Breast epithelium (tissue), 4 donors: Measurements from ENCODE around the gene REPS2. TPM values are rescaled to one million over a fixed set of nuclear protein-coding genes. Genes with fewer than 3 reads are reported as not detected.

Experiments
- DNase-seq, 2 donors: peaks; one replicate each; pipeline ENCODE4 v3.0.0-alpha.2; 2019; ENCODE audit warnings: low spot score in 2 of 2
- H3K27ac ChIP-seq, 2 donors: fragments of 200-600 bp; sonication (generic) in 1 of 2; one replicate each; pipeline ENCODE4 v1.5.1; 2016 to 2019; ENCODE audit warnings: mild to moderate bottlenecking in 1 of 2
- H3K27me3 ChIP-seq, 2 donors: fragments of 200-600 bp; sonication (generic) in 1 of 2; one replicate each; pipeline versions ENCODE4 v1.5.1 to v1.6.0; 2017 to 2019; ENCODE audit warnings: control low read depth in 1 of 2, mild to moderate bottlenecking in 1 of 2
- H3K36me3 ChIP-seq: fragments of 200-600 bp; one replicate; pipeline ENCODE4 v1.5.1; 2019
- H3K4me1 ChIP-seq, 2 donors: fragments of 200-600 bp; sonication (generic); one replicate each; pipeline ENCODE4 v1.5.1; 2016 to 2019; ENCODE audit warnings: control low read depth in 1 of 2
- H3K4me3 ChIP-seq, 3 donors: fragments of 200-600 bp; sonication (generic); 1 replicate in 2 of 3; 2 replicates in 1 of 3; pipeline ENCODE4 v1.5.1; 2016 to 2019; ENCODE audit warnings: mild to moderate bottlenecking in 3 of 3, moderate library complexity in 2 of 3
- H3K9me3 ChIP-seq, 2 donors: fragments of 200-600 bp; sonication (generic) in 1 of 2; one replicate each; pipeline ENCODE4 v1.5.1; 2016 to 2019; ENCODE audit warnings: control low read depth in 1 of 2
- CTCF ChIP-seq, 3 donors: fragments of 450-650 bp; IDR thresholded peaks; one replicate each; pipeline ENCODE4 v1.5.1; 2016 to 2017; ENCODE audit warnings: antibody characterized with exemption in 3 of 3, mild to moderate bottlenecking in 3 of 3, moderate library complexity in 3 of 3
- POLR2A ChIP-seq: fragments of 450-650 bp; IDR thresholded peaks from one replicate; pipeline ENCODE4 v1.6.1; 2016; ENCODE audit warnings: antibody characterized with exemption, mild to moderate bottlenecking, moderate library complexity
- POLR2AphosphoS5 ChIP-seq, 3 donors: sonication (generic); formaldehyde crosslinking; IDR thresholded peaks; one replicate each; pipeline ENCODE4 v1.6.1; 2017; ENCODE audit warnings: antibody characterized with exemption in 3 of 3
- intact Hi-C: fragments of 100-400 bp; cut with DNase I; formaldehyde crosslinking; loops from one replicate; pipeline ENCODE4 v1.15.1; 2023; ENCODE audit warnings: low total_unique reads
- total RNA-seq, 3 donors: library from RNA; depleted of rRNA; stranded (reverse); fragments of >200 nt; gene quantifications; one replicate each; pipeline ENCODE4 v1.1.0, GENCODE V29; 2016

Gene REPS2
- total RNA-seq, 3 donors from 2014 or later, result 9.6 to 21.4 (median 13.1) TPM

- H3K4me3 ChIP-seq, result no peak overlapping the region
- TF ChIP-seq POLR2AphosphoS5 (IDR thresholded peaks at IDR 0.05) (no peak), CTCF (IDR thresholded peaks at IDR 0.05) (no peak), POLR2A (no peak)
- no peaks in the 10 kb centered on the region for H3K9me3 ChIP-seq
- no peaks in the 10 kb centered on the region for H3K36me3 ChIP-seq
- intact Hi-C loops, result no loop called here
- no peak overlapping the region for H3K27ac ChIP-seq
- H3K4me1 ChIP-seq, result no peaks in the 10 kb centered on the region
- peaks cover 0 to 24% of the 10 kb centered on the region in 2 donors for H3K27me3 ChIP-seq
- no peak for DNase-seq
Observed at GRCh38 chrX:16981980-16982379, 35.5 kb downstream of the REPS2 start.

GRCh38 chrX:16983051-16983450 is 36.6 kb downstream of the REPS2 start:
- H3K4me1 ChIP-seq, result no peaks in the 10 kb centered on the region

GRCh38 chrX:16985286-16985685 is 38.8 kb downstream of the REPS2 start:
- Histone ChIP-seq H3K4me1 (no peaks in the 10 kb centered on the region), H3K9me3 (peaks cover 0 to 6% of the 10 kb centered on the region in 2 donors), H3K36me3 (no peaks in the 10 kb centered on the region), H3K4me3 (no peak overlapping the region), H3K27ac (no peak overlapping the region), H3K27me3 (peaks cover 0 to 39% of the 10 kb centered on the region in 2 donors)
- intact Hi-C loops, result no loop called here
- TF ChIP-seq CTCF (IDR thresholded peaks at IDR 0.05) (no peak), POLR2AphosphoS5 (IDR thresholded peaks at IDR 0.05) (no peak), POLR2A (no peak)
- no peak for DNase-seq

More at GRCh38 chrX:16983051-16983450, 36.6 kb downstream of the REPS2 start:
- no peak overlapping the region for H3K27ac ChIP-seq
- peaks cover 0 to 30% of the 10 kb centered on the region in 2 donors for H3K27me3 ChIP-seq
- peaks cover 0 to 5% of the 10 kb centered on the region in 2 donors for H3K9me3 ChIP-seq
- H3K4me3 ChIP-seq, result no peak overlapping the region
- intact Hi-C loops, result no loop called here
- TF ChIP-seq CTCF (IDR thresholded peaks at IDR 0.05), result no peak
- TF ChIP-seq POLR2A, result no peak
- no peak for TF ChIP-seq POLR2AphosphoS5 (IDR thresholded peaks at IDR 0.05)
- no peak for DNase-seq
- no peaks in the 10 kb centered on the region for H3K36me3 ChIP-seq

GRCh38 chrX:16986169-16986568 is 39.7 kb downstream of the REPS2 start:
- Histone ChIP-seq H3K4me3 (no peak overlapping the region), H3K27ac (no peak overlapping the region), H3K4me1 (no peaks in the 10 kb centered on the region), H3K27me3 (peaks cover 0 to 39% of the 10 kb centered on the region in 2 donors), H3K36me3 (no peaks in the 10 kb centered on the region), H3K9me3 (peaks cover 0 to 6% of the 10 kb centered on the region in 2 donors)
- no peak for TF ChIP-seq POLR2AphosphoS5 (IDR thresholded peaks at IDR 0.05)
- no peak for TF ChIP-seq CTCF (IDR thresholded peaks at IDR 0.05)
- TF ChIP-seq POLR2A, result no peak
- no peak for DNase-seq
- intact Hi-C loops, result no loop called here

- peaks cover 0 to 45% of the 10 kb centered on the region in 2 donors for H3K27me3 ChIP-seq
- H3K4me1 ChIP-seq, result no peaks in the 10 kb centered on the region
- peaks cover 0 to 6% of the 10 kb centered on the region in 2 donors for H3K9me3 ChIP-seq
- H3K27ac ChIP-seq, result no peak overlapping the region
- no peaks in the 10 kb centered on the region for H3K36me3 ChIP-seq
- TF ChIP-seq POLR2A (no peak), CTCF (IDR thresholded peaks at IDR 0.05) (no peak), POLR2AphosphoS5 (IDR thresholded peaks at IDR 0.05) (no peak)
- intact Hi-C loops, result no loop called here
- no peak for DNase-seq
- no peak overlapping the region for H3K4me3 ChIP-seq
Observed at GRCh38 chrX:16989750-16990149, 43.3 kb downstream of the REPS2 start.
